Putamen (tissue), 1 donor: ENCODE measurements around the gene ADAMTS17.

Experiments
- DNase-seq: peaks from one replicate; pipeline ENCODE4 v3.0.0-alpha.2; 2016; ENCODE audit warnings: low spot score

The ADAMTS17 gene

GRCh38 chr15:100111125-100112060 is 230.4 kb downstream of the ADAMTS17 start:
- peak; percentile 56 for DNase-seq

DNA sequence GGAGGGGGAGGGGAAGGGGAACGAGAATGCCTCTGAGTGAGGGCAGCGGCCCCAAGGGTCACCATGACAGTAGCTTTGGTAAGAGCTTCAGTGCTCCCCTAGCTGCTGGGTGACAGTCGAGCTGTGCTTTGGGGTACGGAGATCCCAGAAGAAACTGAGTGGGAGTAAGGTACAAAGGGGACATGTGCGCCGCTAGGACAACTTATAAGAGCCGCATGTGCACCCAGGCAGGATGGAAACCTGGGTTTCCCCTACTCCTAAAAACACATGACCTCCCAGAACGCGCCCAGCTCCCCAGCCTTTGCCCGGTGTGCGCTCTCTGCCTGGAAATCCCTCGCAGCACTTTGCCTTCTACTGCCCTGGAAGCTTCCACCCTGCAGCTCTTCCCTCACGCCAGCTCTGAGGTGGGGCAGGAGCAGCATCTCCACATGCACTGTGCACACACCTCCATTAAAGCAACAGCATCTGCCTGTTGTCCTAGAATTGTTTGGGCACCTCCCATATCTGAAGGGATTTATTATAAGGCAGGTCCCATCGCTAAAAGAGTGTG is 232.2 kb downstream of the ADAMTS17 start:
- no peak for DNase-seq

GRCh38 chr15:100108846-100109245 is 232.9 kb downstream of the ADAMTS17 start:
- no peak for DNase-seq

DNA sequence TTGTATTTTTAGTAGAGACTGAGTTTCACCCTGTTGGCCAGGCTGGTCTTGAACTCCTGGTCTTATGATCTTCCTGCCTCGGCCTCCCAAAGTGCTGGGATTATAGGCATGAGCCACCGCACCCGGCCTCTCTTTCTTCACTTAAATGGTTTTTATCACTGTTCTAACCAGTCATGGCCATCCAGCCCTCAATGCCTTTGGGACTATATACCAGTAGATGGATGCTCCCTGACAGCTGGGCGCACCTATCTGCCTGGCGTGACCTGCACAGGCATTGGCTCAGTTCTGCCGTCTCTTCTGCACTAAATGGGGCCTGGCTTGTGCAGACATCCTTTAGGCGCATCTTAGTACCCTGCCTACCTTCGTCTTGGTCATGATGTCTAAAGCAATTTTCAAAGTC is 233.4 kb downstream of the ADAMTS17 start:
- DNase-seq, result no peak

DNA sequence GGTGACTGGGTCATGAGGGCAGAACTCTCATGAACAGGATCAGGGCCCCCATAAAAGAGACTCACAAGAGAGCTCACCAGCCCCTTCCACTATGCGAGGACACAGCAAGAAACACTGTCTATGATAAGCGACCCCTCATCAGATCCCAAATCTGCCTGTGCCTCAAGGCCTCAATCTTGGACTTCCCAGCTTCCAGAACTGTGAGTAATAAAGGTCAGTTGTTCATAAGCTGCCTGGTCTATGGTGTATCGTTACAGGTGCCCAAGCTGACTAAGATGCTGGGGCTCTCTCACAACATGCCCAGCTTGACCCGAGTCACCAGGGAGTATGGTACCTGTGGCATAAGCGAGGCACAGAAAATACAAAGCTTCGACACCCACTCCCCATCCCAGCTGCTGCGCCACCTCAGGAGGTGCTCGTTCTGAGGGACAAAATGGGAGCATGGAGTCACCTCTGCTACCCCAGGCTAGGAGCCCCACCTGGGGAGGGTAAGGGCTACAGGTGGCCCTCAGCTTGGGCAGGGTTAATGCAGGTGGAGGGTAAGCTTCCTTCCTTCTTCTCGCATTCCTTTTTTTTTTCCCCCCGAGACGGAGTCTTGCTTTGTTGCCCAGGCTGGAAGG is 234.1 kb downstream of the ADAMTS17 start:
- DNase-seq, result no peak

- no peak for DNase-seq
These were observed 234.6 kb downstream of the ADAMTS17 start for GRCh38 chr15:100107151-100107550.

DNA sequence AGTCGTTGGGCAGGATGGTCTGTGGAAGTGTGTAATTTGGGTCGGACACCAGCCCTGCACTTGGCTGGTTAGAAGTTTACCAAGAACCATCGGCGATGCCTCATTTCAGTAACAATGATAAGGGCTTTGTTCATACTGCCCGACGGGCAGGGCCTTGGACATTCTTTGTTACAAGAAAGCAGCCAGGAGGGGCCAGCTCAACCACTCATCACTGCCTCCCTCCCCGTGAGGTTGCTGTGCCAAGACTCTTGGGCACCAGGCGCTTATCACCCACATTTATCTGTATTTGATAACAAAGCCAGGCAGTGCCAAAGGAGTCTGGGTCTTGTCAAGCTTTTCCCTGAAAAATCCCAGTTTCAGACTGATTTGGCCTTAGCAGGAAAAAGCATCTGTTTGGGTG is 235.0 kb downstream of the ADAMTS17 start:
- no peak for DNase-seq

GRCh38 chr15:100105101-100105500 is 236.7 kb downstream of the ADAMTS17 start:
- no peak for DNase-seq

DNA sequence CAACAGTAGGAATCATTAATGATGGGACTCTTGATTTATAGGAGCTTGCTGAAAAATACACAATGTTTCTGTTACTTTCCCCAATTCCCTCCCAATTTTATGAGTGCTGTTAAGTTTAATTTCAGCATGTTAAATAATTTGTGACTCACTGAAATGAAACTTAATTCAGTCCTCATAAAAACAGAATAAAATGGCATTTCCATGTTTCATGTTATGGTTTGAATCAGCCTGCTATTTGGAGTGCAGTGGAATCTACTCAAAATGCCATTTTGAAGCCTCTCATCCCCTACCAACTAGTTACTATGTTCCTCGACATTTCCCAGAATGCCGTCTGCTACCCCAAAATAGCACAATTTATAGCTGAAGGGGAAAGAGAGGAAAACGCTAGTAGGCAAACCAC is 237.5 kb downstream of the ADAMTS17 start:
- no peak for DNase-seq

DNA sequence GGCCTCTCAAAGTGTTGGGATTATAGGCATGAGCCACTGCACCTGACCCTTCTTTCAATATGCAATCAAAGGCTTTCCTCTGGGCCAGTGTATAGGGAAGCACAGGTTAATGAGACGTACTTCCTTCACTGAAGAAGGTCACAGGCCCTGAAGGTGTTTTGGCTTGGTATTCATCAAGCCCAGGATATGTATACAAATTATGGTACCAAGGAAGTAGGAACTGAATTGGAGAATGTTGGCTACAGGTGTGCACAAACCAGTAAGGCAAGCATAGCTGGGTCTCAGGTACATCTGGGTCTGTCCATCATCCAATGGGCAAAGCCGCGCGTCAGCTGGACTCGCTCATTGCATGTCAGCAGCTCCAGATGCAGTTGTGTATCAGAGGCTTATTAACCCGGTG is 237.9 kb downstream of the ADAMTS17 start:
- DNase-seq, result no peak

DNA sequence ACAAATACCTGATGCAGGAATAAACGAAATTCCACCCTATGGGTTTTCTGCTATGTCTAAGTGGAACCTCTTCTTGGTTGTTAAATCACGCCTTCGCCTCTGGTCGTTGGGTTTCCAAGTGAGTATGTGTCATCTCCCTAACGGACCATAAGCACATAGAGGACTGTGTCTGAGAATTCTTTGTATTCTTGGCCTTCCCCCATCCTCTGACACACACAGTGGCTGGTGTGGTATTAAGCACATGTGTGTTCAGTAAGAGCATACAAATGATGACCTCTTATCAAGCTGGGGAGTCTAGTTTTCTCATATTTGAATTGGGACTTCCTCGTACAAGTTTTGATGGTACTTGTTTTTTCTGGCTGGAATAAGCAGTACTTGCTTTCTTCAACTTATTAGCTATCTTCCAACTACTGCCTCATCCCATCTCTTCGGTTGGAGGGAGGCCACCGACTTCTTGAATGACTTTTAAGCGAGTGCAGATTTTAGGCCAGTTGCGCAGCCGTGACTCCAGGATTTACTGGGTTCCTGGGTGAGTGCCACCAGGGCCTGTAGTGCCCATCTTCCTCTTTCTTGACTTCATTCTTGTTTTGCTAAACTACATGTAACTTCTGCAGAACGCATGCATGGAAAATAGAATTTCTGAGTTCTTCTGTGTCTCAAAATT is 240.2 kb downstream of the ADAMTS17 start:
- DNase-seq, result no peak

- no peak for DNase-seq
These were observed 240.8 kb downstream of the ADAMTS17 start for GRCh38 chr15:100100926-100101325.

DNA sequence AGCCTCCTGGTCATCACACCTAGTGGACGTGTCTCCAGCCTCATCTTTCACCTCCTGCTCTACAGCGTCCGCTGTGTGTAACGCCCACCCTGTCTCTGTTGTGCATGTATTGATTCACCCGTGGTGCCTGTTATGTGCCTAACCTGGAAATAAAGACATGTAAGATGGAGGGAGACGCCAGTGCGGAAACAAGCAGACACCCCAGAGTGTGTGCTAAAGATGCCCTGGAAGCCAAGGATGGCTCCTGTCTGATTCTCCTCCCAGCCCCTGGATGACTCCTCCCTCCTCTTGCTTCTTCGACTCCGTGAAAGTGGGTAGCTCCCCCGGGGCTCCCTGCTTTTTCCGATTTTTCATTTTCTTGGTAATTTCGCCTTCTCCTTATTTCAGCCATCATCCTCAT is 241.8 kb downstream of the ADAMTS17 start:
- no peak for DNase-seq

- no peak for DNase-seq
These were observed 243.1 kb downstream of the ADAMTS17 start for GRCh38 chr15:100098705-100099104.

GRCh38 chr15:100097342-100098127 is 244.2 kb downstream of the ADAMTS17 start:
- DNase-seq, result no peak

GRCh38 chr15:100096700-100097099 is 245.1 kb downstream of the ADAMTS17 start:
- DNase-seq, result no peak

- DNase-seq, result no peak
These were observed 245.6 kb downstream of the ADAMTS17 start for GRCh38 chr15:100096248-100096600.

- DNase-seq, result no peak
These were observed 246.1 kb downstream of the ADAMTS17 start for GRCh38 chr15:100095541-100096247.

GRCh38 chr15:100094127-100094510 is 247.7 kb downstream of the ADAMTS17 start:
- no peak for DNase-seq

DNA sequence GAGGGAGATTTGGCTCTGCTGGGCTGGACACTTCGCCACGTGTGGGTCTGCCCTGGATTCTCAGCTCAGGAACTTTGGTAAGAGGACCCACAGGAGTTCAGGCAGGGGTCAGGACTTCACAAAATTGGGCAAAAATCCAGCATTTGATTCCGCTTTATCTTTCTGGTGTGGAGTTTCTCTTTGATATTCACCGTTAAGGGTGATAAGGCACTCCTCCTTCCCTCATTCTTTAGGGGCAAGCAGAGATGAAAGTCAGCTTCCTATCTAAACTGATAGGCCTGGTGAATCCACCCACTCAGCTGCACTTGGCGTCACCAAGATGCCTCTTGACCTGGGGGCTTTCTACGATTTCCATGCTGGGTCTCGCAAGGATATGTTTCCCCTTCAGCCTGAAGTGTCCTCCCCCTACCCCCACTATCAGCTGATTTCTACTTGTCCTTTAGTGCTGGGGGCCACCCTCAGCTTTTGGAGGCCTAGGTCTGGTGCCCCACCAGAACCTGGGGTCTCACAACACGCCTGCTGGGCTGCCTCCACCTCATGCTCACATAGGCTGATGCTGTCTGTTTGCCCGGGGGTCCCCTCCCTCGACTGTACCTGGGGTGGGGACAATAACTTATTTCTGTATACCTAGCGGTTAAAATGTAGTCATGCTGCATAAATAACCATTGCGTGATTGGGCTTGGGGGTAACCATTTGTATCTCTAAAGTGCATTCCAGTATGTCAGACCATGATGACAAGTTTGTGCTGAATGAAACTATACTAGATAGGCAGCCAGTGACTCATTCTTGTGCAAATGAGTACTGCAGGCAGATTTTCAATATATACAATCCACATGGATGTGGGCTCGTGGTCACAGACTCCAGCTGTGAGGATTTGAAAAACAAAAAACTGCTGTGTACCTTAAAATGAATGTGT is 248.3 kb downstream of the ADAMTS17 start:
- DNase-seq, result no peak
